Activated effector memory CD4-positive, alpha-beta T cell treated with anti-CD3 and anti-CD28 coated beads, Interleukin-2, amount 50 U/mL, for 16 hours (primary cell): Measurements from ENCODE around the gene STX1A.

Experiments used
- DNase-seq: peaks from one replicate; pipeline ENCODE4 v3.0.0-alpha.2; 2020

STX1A gene

DNA sequence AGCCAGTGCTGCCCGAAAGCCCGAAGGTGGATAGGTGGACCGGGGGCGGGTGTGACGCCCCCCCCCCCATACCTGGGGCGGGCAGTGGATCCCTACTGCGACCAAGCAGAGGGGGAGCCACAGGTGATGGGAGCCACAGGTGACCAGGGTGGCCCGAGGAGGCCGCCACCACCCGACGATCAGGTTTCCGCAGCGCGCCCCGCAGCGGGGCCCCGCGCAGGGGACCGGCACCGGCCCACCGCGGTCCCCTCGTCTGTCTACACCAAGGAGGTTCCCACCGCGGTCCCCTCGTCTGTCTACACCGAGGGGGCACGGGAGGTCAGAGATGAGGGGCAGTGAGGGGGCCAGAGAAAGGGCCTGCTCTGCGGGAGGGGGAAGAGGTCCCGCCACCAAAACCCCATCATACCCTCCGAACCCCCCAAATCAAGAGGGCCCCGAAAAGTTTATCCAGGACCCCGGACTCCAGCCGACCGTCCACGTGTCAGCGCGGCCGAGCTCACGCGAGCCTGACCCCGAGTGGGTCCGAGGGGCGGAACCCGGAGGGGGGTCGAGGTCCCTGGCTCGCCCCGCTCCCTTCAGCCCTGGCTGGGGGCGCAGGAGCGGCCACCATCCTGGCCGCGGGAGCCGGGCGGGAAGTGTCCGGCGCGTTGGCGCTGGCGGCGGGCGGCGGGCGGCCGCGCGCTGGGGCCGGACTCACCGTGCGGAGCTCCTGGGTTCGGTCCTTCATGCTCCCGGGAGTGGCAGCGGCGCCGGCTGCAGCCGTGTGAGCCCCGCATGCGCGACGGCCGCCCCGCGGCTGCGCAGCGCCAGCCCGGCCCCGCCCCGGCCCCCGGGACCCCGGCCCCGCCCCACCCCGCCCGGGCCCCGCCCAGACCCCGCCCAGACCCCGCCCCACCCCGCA is at the start of gene STX1A:
TSS of gene STX1A (minus strand) at position 765 of the 901 bp plus-strand sequence. CDS start at position 727, 38 bp downstream.
- peak; percentile 91 for DNase-seq

- no peak for DNase-seq
Measured at GRCh38 chr7:73768641-73769480, 49.4 kb upstream of the STX1A start.

- DNase-seq = no peak
Measured at GRCh38 chr7:73766556-73767229, 47.2 kb upstream of the STX1A start.

GRCh38 chr7:73762659-73762999 is 43.2 kb upstream of the STX1A start:
- no peak for DNase-seq

GRCh38 chr7:73761854-73762658 is 42.6 kb upstream of the STX1A start:
- DNase-seq = no peak

DNA sequence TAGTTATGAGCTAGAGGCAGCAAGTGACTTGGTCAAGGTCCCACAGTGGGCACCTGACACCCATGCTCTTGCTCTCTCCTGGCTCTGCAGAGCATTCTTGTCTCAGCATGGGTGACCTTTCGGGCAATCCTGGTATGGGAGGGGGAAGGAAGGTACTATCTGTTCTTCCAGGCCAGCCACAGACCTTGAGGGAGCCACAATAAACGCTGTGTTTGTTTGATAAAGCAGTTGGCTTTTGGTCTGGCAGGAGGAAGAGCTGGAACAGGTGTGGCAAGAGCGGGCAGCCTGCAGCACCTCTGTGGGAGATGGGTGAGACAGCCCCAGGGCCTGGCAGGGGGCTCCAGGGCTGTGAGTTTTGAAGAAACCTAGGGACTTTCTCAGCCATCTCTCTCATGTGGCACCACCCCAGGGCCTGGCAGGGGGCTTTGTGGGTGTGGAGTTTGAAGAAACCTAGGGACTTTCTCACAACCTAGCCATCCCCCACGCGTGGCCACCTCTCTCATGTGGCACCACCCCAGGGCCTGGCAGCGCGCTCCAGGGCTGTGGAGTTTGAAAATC is 39.2 kb upstream of the STX1A start:
- no peak for DNase-seq

- no peak for DNase-seq
Measured at GRCh38 chr7:73749931-73750776, 30.7 kb upstream of the STX1A start.

GRCh38 chr7:73746378-73746777 is 26.9 kb upstream of the STX1A start:
- DNase-seq = no peak

GRCh38 chr7:73742753-73743641 is 23.5 kb upstream of the STX1A start:
- no peak for DNase-seq

GRCh38 chr7:73742338-73742752 is 22.9 kb upstream of the STX1A start:
- no peak for DNase-seq

DNA sequence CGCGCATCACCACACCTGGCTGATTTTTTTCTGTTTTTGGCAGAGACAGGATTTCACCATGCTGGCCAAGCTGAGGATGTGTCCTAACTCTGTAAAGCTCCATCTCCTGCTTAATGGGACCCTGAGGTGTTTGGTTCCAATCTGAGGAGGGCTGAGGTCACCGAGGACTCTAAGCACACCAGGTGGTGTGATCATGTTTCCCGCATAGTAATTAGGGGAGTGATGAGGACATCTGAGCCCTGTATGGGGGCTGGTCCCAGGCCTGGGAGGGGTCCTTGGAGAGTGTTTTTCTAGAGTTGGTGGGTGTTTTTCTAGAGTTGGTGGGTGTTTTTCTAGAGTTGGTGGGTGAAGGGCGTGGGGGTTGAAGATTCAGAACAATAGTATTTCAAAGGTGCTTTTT is 22.1 kb upstream of the STX1A start:
- DNase-seq = no peak

DNA sequence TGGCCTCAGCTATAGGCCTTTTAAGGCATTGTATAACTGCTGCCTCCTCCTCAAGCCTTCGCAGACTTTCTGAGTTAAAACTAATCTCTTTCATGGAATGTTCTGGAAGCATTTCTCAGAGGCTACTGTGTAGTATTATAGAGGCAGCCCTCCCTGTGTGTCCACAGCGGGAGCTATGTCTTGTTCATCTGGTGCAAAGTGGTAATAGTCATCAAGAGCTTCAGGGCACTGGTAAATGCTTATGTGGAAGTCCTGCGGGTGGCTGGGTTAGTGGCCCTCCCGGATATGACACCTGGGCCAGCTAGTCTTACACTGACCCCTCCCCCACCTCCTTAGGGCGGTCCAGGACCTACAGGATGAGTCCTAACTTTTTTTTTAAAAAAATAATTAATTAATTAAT is 21.3 kb upstream of the STX1A start:
- DNase-seq = no peak

DNA sequence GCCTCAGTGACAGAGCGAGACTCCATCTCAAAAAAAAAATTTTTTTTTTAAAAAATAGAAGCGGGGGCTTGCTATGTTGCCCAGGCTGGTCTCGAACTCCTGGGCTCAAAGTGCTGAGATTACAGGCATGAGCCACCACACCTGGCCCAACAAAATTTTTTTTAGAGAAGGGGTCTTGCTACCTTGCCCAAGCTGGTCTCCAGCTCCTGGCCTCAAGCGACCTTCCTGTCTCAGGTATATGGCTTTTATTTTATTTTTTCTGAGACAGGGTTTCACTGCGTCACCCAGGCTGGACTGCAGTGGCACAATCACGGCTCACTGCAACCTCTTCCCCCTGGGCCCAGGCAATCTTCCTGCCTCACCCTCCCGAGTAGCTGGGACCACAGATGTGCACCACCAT is 20.7 kb upstream of the STX1A start:
- DNase-seq = no peak

GRCh38 chr7:73739387-73739767 is 19.9 kb upstream of the STX1A start:
- no peak for DNase-seq

GRCh38 chr7:73738612-73739386 is 19.3 kb upstream of the STX1A start, which contains the start of gene ABHD11:
Gene ABHD11, minus strand, starts transcription at chr7:73738802. Its CDS starts 32 bp downstream, at chr7:73738770.
- peak; percentile 100 for DNase-seq

DNA sequence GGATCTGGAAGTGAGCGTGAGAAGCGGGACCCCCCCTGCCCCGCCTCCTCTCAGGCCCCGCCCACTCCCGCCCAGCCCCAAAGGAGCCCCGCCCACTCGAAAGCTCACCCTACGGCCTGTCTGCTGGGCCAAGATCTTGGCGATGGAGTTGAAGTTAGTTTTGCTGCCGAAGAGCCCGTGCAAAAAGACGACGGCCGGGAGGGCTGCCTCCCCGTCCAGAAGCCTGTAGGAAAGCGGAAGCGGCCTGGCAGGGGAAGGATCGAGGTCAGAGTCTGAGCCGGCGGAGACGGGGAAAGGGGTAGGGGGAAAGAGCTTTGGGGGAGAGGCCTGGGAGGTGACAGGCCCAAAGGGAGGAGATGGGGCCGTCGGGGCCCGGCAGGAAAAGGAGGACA is 18.7 kb upstream of the STX1A start:
- peak; percentile 84 for DNase-seq

DNA sequence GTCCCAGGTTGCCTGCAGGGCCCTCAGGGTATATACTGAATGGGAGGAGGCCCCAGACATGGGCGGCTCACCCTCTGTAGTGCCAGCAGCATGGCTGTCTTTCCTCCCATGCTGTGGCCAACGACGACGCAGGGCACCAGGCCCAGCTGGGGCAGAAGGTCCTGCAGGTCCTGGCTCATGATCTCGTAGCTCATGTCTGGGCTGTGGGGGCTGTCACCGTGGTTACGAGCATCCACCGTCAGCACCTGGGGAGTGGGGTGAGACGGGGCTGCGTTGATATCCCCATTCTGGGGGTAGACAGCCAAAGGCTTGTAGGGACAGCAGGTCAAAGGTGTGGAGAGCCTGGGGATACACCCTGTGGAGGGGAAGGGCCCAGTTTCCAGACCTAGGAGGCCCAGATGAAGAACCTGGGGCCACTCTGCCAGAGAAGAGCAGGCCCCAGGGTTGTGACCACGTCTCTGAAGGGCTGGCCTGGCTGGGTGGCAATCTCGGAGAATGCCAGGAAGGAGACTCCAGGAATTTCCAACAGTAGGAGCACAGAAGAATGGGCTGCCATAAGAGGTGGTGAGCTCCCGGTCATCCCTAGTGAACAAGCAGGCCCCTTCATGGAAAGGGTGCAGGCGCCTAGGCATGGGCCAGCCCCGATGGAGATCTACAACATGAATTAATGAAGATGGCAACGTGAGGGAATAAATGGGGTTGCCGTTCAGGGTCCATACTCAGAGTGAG is 18.2 kb upstream of the STX1A start:
- DNase-seq = no peak

DNA sequence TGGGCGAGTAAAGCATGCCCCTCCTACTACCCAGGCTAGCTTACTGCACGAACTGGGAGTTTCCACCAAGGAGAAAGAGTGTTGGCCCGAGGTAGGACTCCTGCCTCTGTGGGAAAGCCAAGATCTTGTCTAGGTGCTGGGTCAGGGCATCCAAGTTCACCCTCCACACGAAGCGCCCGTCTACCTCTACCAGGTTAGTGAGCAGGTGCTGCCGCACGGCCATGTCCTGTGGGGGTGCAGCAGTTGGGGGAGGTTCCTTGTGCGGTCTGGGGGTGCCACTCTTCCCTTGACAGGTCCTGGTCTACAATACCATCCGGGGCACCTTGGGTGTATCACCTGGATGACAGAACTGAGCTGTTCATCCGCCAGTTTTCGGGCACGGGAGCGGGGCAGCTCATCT is 17.4 kb upstream of the STX1A start:
- DNase-seq = no peak

DNA sequence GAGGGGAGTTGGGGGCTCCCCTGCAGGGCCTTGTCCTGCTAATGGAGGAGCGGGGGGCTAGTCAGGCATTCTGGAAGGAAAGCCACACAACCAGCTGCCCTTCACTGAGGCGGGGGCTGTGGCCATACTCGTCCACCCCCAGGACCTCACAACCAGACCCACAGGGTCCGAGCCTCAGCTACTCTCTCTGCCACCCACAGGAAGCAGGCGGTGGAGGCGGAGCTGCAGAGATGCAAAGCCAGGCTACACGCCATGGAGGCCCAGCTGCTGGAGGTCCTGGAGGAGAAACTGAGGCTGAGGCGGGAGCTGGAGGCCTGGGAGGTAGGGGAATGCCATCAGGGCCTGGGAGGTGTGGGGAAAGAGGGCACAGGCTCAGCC is 16.0 kb upstream of the STX1A start:
- no peak for DNase-seq
